NCI-H748 treated with DMSO at 0.1 percent for 48 hours (cell line): ENCODE measurements around the gene WRNIP1.

Source experiments
- DNase-seq: peaks from one replicate; lab custom pipeline; 2025; lab: John Stamatoyannopoulos, UW

WRNIP1 gene

GRCh38 chr6:2807342-2808090 lies 42.3 kb downstream of the WRNIP1 start:
- no peak for DNase-seq

GRCh38 chr6:2809015-2809414 lies 43.8 kb downstream of the WRNIP1 start:
- DNase-seq = no peak

GRCh38 chr6:2810092-2810671 lies 45.0 kb downstream of the WRNIP1 start:
- no peak for DNase-seq

- no peak for DNase-seq
Observed at GRCh38 chr6:2812695-2813094, 47.5 kb downstream of the WRNIP1 start.

- no peak for DNase-seq
Observed at GRCh38 chr6:2816158-2816557, 51.0 kb downstream of the WRNIP1 start.

GRCh38 chr6:2817903-2818443 lies 52.8 kb downstream of the WRNIP1 start:
- DNase-seq = no peak

GRCh38 chr6:2818593-2818992 lies 53.4 kb downstream of the WRNIP1 start:
- DNase-seq = no peak

- no peak for DNase-seq
Observed at GRCh38 chr6:2819115-2819514, 53.9 kb downstream of the WRNIP1 start.

- DNase-seq = no peak
Observed at GRCh38 chr6:2819978-2820377, 54.8 kb downstream of the WRNIP1 start.

GRCh38 chr6:2820415-2820814 lies 55.2 kb downstream of the WRNIP1 start:
- DNase-seq = no peak

GRCh38 chr6:2821554-2821953 lies 56.4 kb downstream of the WRNIP1 start:
- no peak for DNase-seq

GRCh38 chr6:2823104-2823850 lies 58.1 kb downstream of the WRNIP1 start:
- no peak for DNase-seq

GRCh38 chr6:2826131-2826530 lies 60.9 kb downstream of the WRNIP1 start:
- DNase-seq = no peak

GRCh38 chr6:2827142-2827541 lies 61.9 kb downstream of the WRNIP1 start:
- no peak for DNase-seq

- no peak for DNase-seq
Observed at GRCh38 chr6:2828629-2829028, 63.4 kb downstream of the WRNIP1 start.

- no peak for DNase-seq
Observed at GRCh38 chr6:2829253-2829652, 64.1 kb downstream of the WRNIP1 start.

- DNase-seq = no peak
Observed at GRCh38 chr6:2830183-2830582, 65.0 kb downstream of the WRNIP1 start.

- DNase-seq = no peak
Observed at GRCh38 chr6:2831392-2831791, 66.2 kb downstream of the WRNIP1 start.

GRCh38 chr6:2834262-2834661 lies 69.1 kb downstream of the WRNIP1 start:
- no peak for DNase-seq
